GM21825 (cell line): ENCODE data around the gene CYP26A1.
"Not testable (repeated sequence)": the region's sequence is repeated elsewhere in the genome, so short reads cannot be mapped to it uniquely, and the experiment has no call there.

Experiments
- ATAC-seq: cut with Tn5 transposase; IDR thresholded peaks from one replicate; pipeline ENCODE4 v1.9.1; 2021; ENCODE audit warnings: mild to moderate bottlenecking, moderate library complexity; ENCODE audit not compliant: unreplicated experiment

The CYP26A1 gene

DNA sequence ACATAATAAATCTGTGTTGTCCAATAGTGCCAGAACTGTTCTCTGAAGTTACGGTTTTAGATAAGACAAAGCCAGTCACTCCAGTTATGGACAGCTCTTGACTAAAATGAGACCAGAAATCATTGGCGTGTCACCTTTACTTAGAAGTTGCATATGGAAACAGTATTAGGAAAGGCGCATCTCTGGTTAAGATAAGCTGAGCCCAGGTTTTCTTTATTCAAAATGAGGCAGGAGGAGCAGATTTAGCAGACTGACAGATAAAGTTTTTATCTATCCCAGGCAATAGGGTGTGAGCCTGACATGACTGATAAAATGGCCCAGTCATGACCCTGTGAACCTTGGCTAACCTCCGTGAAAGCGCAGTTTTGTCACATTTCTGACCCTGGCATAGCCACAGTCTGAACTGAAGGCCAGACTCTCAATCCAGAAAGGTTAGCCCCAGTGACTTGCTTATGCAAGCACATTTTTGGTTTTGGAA is 4.2 kb downstream of the CYP26A1 start:
- no peak for ATAC-seq

DNA sequence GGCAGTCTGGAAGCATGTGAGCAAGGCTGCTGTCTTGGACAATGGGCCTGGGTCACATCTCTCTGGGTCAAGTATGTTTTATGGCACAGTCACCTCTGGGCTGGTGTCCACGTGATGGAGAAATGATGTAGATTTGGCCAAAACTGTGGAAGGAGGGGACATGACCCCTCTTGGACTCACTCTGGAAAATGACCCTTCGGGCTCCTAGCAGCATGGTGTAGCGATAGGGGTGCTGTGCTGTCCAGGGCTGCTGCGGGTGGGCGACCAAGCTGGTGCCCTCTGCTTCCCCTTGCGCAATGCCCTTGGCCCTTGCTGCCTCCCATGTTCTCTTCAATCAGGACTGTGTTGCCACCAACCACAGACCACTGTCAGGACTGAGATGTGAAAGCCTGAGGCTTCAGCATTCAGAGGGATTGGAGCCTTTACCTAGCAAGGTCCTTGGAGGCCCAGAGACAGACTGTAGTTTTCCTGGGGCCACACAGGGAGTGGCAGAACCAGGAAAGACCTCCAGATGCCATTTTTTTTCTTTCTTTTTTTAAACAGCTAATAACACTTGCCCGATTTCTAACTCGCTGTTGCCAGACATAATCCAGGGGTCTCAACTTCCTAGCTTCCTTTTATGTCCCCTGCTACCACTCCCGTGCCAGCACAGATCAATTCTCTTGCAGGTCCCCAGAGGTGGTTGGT is 6.1 kb downstream of the CYP26A1 start:
- ATAC-seq, result no peak

DNA sequence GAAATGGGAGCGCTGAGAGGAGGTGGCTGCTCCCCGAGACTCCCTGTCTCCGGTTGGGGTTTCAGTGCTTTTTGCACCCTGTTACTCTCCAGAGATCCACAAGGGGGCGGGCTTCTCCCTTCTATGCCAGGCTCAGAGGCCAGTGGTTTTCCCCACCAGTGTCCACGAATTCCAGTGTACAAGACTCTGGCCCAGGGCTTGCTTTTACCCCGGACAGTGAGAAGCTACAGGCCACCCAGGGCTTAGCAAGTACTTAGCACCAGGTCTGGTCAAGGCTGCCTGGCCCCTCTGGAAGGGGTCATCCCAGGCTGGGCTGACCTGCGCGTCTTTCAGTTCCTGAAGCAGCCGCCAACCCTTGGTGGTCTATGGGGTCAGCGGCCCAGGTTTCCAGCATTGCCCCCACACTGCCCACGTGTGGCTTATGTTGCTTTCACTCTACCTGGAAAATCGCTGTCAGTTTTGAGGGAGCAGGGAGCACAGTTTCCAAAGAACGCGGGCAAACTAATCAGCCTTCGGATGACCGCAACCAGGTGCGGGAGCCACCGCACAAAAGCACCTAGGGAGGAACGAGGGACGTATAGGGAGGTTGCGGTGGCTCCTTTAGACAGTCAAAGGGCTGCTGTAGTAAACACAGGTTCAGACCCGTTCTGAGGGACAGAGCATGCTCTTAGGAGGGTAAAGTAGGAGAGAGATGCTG is 6.8 kb downstream of the CYP26A1 start:
- ATAC-seq, result no peak

DNA sequence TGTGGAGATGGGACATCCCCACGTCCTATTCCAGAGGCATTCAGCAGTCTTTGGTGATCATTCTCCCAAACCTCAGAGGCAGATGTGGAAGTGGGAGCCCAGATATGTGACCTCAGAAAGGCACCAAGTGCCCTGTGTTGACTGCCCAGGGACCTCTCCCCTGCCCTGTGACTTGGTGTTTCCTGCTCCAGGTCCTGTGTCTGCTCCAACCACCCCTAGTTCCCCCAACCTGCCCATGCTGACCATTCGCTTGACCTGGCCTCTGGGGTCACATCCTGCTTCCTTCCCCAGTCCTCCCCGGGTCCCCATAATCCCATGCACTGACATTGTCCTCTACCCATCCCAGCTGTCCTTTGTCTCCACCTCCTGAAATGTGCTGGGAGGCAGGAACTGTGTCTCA is 7.6 kb downstream of the CYP26A1 start:
- ATAC-seq, result no peak

DNA sequence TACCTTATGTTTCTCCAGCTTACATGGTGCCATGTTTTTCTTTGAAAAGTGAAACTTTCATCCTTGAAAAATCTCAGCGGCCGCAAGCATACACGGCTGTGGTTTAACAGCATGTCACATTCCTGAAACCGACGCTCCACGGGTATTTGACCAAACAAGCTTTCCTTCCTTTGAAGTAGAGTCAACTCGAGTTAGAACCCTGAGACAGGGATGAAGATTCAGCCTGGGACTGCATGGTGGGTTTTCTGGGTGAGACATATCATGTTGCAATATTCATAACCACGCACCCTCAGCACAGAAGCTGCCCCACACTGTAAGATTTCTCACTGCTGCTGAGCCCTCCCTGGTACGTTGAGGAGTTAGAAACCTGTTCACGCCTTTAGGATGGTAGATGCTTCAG is 8.1 kb downstream of the CYP26A1 start:
- no peak for ATAC-seq

DNA sequence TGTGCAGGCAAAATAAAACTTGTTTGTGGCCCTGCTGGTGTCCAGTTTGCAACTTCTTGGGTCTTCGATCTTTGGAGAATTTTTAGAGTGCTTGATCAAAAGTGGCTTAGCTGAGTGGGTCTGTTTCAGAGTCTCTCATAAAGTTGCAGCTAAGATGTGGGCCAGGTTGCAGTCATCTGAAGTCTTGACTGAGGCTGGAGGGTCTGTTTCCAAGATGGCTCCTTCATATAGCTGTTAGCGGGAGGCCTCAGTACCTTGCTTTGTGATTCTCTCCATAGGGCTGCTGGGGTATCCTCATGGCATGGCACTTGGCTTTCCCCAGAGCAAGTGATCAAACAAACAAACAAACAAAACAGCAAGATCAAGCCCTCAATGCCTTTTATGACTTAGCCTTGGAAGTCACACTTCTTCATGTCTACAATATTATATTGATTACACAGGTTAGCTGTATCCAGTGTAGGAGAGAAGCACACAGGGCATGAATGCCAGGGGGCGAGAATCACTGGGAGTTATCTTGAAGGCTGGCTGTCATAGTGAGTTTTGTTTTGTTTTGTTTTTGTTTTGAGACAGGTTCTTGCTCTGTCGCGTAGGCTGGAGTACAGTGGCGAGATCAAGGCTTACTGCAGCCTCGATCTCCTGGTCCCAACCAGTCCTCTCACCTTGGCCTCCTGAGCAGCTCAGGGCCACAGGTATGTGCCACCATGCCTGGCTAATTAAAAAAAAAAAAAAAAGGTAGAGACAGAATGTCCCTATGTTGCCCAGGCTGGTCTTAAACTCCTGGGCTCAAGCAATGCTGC is 10.2 kb downstream of the CYP26A1 start:
- no peak for ATAC-seq

DNA sequence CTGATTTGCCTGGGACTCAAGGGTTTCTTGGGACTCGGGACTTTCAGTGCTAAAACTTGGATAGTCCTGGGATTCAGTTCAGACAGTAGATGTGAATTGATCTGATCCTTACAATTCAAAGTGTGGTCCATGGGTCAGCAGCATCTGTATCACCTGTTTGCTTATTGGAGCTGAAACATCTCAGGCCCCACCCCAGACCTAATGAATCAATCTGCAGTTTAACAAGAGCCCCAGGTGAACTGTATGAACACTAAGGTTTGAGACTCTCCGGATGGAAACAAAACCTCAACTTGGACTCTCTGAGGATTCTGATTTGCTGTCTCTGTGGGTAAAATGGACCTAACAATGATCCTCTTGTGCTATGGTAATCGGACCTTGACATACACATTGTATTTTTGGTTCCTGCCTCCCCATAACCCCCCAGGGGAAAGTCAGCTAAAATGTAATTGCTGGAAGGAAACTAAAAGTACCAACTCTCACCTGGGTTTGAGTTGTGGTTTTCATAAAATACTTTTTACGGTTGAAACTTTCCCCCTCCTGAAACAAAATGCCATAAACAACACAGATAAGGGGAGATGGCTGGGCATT is 11.7 kb downstream of the CYP26A1 start:
- ATAC-seq, result no peak

DNA sequence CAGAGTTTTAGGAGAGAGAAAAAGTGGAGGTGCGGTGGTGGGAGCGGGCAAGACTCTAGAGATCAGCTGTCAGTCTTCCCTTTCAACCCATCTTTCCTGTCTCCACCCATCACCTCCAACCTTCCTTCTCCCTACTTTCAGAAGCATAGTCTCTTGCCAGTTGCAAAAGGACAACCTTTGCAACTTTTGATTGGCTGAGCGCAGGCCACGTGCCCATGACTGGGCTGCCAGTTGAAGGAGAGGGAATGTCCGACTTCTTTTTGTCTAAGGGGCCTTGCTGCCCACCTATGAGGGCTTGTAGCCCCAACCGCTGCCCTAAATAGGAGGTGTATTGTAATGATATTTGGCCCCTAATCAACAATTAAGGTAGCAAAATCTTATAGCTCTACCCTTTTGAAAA is 12.6 kb downstream of the CYP26A1 start:
- ATAC-seq, result no peak

DNA sequence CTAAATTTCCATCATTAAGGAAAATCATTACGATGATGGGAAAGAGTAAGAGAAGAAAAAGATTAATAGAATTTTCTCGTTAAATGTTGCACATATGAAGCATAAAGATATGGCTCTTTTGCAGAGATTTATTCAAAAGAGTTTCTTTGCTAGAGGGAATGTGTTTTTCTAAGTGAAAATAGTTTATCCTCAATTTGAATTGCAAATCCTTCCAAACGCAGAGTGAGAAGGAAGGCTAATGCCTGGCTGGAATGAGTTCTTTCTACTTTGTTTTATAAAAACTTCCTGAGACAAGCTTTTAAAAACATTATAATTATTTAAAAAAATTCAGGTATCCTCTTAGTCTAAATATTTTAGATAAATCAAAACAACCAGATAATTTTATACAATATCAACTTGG is 14.2 kb downstream of the CYP26A1 start:
- no peak for ATAC-seq

DNA sequence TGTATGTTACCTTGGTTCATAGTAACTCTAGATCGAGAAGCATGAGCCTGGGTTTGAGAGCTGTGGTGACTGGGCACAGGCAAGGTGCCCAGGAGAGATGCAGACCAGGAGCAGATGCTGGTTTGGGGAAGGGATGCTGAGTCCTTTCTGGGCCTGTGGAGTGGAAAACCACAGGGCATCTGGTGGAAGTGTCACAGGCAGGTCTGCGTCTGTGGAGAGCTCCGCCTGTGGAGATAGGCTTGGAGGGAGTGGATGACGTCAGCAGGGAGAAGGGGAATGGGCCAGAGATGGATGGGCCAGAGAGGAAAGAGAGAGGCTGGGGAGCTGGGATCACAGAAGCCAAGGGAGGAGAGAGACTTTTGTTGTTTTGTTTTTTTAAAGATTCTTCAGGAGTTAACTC is 14.8 kb downstream of the CYP26A1 start:
- no peak for ATAC-seq

DNA sequence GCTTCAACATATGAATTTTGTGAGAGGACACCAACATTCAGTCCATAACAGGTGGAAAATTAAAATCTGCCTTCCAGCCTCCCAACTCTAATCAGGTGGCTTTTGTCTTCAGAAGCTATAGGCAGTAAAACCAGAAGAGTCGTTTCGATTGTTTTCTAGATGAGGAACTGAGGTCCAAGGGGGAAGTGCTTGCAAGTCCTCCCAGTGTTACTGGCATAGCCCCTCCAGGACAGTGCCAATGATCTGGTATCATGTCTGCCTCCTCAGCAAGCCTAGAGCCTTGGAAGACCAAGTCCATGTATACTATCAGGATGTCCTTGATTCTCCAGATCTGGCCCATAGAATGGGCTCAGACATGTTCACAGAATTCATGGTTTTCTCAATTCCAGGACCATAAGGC is 16.9 kb downstream of the CYP26A1 start:
- ATAC-seq, result no peak

DNA sequence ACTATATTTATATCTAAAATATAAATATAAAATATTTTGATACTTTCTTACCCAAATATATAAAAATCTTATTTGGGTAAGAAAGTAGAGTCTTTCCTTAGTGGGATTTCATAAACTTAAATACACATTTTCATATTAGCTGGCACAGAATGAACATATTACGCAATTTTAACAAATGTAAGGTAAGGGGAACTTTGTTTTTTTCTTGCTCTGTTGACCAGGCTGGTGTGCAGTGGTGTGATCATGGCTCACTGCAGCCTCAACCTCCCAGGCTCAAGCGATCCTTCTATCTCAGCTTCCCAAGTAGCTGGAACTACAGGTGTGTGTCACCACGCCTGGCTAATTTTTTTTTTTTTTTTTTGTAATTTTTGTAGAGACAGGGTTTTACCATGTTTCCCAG is 18.3 kb downstream of the CYP26A1 start:
- ATAC-seq, result no peak

DNA sequence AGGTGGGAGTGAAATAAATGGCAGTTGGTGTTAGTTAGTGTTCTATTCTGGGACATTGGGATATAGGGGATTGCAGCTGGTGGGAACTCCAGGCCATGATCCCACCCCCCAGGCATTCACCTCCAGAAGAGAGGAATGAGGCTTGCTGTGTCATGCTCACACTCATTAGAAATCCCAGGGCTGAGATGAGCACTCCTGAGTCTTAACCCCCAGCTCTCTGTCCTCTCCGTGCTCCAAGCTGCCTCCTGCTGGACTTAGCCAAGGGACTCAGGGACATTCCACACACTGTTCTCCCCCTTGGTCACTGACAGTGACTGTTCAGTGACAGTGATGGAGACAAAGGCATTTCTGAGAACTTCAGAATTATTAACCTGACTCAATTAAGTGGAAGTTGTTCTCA is 21.5 kb downstream of the CYP26A1 start:
- no peak for ATAC-seq

DNA sequence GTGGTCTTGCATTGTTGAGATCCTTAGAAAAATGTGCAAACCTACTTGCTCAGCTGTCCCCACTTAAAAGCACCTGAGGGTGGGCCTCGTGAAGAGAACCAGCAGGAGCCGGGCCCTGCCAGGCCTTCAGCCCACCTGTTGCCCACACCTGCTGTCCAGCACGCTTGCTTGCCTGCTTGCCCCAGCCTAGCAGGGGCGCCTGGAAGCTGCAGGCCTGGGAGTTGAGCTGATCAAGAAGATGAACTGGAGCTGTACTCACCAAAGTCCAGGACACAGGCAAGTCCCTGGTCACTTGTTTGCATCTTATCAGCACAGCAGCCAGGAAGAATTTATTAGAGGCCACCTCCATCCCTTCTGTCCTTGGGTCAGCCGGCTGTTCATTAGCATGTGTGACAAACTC is 23.2 kb downstream of the CYP26A1 start:
- ATAC-seq, result no peak

DNA sequence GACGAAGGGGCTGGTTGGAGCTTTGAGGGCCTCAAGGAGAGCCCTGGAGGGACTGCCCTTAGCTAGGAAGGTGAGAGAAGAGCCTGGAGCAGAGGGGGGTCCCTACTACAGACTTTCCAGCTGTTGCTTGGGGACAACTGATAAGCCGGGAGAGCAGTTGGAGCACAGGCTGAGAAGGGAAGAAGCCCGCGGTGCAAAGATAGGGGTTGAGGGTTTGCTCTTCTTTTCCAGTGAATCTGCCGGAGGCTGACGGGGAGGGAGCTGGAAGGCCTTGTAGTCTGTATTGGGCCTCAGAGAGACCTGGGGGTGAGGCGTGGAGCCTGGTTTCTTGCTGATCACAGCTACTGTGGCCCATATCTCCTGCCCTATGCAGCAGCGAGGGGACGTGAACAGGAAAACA is 23.7 kb downstream of the CYP26A1 start:
- ATAC-seq, result no peak

DNA sequence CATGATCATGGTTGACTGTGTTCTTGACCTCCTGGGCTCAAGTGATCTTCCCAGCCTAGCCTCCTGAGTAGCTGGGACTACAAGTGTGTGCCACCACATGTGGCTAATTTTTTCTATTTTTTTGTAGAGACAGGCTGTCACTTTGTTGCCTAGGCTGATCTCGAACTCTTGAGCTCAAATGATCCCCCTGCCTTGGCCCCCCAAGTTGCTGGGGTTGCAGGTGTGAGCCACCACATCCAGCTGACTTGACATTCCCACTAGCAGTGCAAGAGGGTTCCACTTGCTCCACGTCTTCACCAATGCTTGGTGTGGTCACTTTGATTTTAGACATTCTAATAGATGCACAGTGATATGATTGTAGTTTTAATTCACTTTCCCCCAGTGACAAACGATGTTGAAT is 25.1 kb downstream of the CYP26A1 start:
- ATAC-seq, result no peak

DNA sequence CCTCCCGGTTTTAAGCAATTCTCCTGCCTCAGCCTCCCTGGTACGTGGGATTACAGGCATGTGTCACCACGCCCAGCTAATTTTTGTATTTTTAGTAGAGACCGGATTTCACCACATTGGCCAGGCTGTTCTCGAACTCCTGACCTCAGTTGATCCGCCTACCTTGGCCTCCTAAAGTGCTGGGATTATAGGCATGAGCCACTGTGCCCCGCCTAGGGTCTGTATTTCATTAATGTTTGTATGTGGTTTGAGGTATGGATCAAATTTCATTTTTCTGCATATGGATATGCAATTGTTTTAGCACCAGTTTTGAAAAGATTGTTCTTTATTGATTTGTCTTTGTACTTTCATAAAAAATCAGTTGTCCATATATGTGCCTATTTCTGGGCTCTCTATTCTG is 26.0 kb downstream of the CYP26A1 start:
- no peak for ATAC-seq

DNA sequence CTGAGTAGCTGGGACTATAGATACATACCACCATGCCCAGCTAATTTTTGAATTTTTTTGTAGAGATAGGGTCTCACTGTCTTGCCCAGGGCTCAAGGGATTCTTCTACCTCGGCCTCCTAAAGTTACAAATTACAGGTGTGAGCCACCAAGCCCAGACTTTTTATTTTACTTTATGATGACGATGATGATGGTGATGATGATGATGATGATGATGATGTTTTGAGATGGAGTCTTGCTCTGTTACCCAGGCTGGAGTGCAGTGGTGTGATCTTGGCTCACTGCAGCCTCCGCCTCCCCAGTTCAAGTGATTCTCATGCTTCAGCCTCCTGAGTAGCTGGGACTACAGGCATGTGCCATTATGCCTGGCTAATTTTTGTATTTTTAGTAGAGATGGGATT is 27.5 kb downstream of the CYP26A1 start:
- ATAC-seq, result not testable (repeated sequence)

DNA sequence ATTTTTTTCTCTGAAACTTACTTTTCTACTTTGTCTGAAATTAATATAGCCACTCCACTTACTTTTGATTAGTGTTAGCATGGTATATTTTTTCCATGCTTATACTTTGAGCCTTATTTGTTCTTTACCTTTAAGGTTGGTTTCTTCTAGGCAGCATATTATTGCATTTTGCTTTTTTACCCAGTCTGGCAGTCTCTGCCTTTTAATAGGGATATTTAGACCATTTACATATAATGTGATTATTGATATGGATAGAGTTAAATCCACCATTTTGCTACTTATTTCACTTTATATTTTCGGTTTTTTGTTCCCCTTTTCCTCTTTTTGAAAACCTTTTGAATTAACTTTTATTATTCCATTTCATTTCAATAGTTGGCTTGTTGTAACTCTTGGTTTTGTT is 30.3 kb downstream of the CYP26A1 start:
- no peak for ATAC-seq

DNA sequence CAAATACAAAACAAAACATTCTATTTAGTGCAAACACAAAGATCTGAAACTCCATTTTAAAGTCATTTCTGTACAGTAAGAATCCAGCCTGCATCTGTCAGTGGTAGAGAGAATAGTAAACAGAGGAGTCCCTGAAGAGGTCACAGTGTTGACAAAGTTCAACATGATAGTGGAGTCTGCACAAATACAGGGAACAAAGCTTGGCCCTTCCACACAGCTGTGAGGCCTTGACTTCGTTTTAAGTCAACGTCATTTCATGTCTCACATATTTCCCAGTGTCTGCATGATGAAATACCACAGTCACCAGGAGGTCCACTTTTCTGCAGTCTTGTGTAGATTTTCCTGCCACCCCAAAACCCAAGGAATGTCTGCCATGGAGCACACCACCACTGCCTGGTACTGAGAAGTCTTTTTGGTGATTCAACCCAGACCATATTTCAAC is 33.0 kb downstream of the CYP26A1 start:
- ATAC-seq, result no peak

DNA sequence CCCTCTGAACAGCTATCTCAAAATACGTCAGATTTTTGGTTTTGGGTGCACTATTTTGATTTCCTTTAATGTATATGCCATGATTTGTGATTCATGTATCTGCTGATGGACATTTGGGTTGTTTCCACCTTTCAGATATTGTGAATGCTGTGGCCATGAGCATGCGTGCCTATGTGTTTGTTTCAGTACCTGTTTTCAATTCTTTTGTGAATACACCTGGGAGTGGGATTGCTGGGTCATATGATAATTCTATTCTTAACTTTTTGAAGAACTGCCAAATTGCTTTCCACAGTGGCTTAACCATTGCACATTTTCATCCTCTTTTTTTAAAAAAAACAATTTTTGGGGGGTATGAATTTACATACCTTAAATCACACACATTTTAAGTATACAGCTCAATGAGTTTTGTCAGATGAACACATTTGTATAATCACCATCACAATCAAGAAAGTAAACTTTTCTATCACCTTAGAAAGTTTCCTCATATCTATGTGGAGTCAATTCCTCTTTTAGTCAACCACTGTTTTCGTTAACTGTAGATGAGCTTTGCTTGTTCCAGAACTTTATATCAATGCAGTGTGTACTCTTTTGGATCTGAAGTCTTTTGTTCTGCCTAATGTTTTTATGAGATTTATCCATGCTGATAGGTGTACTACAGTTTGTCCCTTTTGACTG is 36.9 kb downstream of the CYP26A1 start:
- ATAC-seq, result peak; percentile 61
